GM10248 (cell line): Measurements from ENCODE around the gene PDE11A.

Experiments used
- CTCF ChIA-PET: fragments of 300-600 bp; sonication (Branson Sonifier 250); formaldehyde crosslinking; extraction: SDS; loops from one replicate; lab custom pipeline; 2021; ENCODE audit warnings: antibody characterized with exemption; lab: Yijun Ruan, JAX
- POLR2A ChIA-PET: fragments of 350-650 bp; sonication (Branson Sonifier 250); formaldehyde crosslinking; extraction: SDS; loops from one replicate; lab custom pipeline; 2020; ENCODE audit warnings: antibody characterized with exemption; lab: Yijun Ruan, JAX
- DNase-seq: peaks from one replicate; pipeline ENCODE4 v3.0.0; 2012; ENCODE audit errors: extremely low spot score
- TF ChIP-seq, protein P1 (sequence below): IDR thresholded peaks from 2 replicates; pipeline ENCODE4 v1.5.1; 2012; ENCODE audit warnings: mild to moderate bottlenecking, low read depth; ENCODE audit errors: extremely low read depth, missing control alignments, control extremely low read depth

PDE11A gene

DNA sequence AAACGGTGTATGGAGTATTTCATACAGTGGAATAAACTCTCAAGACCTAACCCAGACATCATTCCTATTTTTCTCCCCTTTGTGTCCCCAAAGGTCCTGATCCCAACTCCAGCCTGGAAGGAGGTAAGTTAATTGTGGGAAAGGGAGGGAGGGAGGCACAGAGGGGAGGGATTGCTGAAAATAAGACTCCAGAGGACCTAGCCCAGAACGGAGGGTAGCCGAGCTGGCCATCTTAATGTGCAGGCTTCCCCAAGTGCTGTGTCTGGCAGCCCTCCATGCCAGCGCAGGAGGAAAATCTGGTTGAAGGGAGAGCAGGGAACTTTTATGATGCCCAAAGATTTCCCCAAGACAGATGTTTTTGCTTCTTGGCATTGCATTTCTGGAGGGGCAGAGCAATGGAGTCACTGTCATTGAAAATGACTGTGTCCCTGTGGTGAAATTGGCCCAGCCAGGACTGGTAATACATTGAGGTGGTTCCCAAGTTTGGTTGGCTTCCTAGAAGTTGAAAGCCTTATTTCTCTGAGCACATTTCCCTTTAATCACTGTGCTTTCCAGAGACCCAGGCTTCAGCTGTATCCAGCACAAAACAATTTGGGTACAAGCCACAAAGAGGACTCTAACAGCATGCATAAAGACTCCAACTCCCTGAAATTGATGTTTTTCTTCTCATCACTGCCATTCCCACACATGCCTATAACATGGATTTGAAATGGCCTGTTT is 477.3 kb downstream of the PDE11A start:
- ChIA-PET CTCF (interaction anchor here (2.2 to 2.7 kb wide), 2 partner anchors 9 to 14 kb away, joined by 9 to 10 read pairs; no protein-coding TSS in a partner anchor), POLR2A (no interaction called here)
- no peak for DNase-seq
- TF ChIP-seq, protein P1, sequence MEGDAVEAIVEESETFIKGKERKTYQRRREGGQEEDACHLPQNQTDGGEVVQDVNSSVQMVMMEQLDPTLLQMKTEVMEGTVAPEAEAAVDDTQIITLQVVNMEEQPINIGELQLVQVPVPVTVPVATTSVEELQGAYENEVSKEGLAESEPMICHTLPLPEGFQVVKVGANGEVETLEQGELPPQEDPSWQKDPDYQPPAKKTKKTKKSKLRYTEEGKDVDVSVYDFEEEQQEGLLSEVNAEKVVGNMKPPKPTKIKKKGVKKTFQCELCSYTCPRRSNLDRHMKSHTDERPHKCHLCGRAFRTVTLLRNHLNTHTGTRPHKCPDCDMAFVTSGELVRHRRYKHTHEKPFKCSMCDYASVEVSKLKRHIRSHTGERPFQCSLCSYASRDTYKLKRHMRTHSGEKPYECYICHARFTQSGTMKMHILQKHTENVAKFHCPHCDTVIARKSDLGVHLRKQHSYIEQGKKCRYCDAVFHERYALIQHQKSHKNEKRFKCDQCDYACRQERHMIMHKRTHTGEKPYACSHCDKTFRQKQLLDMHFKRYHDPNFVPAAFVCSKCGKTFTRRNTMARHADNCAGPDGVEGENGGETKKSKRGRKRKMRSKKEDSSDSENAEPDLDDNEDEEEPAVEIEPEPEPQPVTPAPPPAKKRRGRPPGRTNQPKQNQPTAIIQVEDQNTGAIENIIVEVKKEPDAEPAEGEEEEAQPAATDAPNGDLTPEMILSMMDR, result no peak

DNA sequence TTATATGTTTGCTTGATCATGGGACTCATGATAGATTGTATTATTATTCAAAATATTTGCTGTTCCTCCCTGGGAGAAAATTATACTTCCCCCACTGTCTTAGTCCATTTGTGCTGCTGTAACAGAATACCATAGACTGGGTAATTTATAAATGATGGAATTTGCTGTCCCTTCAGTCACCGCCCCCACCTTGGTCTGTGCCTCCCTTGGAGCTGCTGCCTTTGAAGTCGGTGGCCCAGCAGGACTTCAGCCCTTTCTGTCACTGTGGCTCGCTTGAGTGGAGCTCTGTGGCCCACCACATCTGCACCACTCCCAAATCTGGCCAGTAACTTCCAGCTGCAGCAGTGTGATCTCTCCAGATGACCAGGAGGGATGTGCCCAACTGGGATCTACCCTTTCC is 479.2 kb downstream of the PDE11A start:
- ChIA-PET POLR2A (no interaction called here), CTCF (interaction anchor here (1.2 to 3.7 kb wide), 3 partner anchors 9 to 58 kb away, joined by 3 to 16 read pairs (median 14); no protein-coding TSS in a partner anchor)
- no peak for DNase-seq
- TF ChIP-seq, protein P1, result no peak

DNA sequence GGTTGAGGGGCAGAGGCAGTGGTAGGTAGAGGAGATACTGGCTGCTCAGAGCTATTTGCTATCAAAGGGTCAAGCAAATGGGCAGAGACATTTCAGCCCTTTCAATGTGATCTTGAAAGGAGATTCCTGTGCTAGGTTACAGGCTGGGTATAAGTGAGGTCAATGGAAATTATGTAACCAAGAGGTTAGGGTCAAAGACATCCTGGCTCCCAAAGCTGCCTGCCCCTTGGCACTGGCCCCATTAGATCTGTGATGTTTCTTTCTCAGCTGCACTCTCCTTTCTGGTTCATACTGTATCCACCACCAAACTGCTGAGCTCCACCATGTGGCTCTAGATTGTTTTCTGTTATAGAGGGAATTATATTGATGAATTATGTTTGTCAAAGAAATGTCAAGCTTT is 479.6 kb downstream of the PDE11A start:
- CTCF ChIA-PET, result interaction anchor here (1.2 to 3.7 kb wide), 3 partner anchors 9 to 57 kb away, joined by 3 to 16 read pairs (median 14); no protein-coding TSS in a partner anchor
- TF ChIP-seq, protein P1, result no peak
- POLR2A ChIA-PET, result no interaction called here
- DNase-seq, result no peak

DNA sequence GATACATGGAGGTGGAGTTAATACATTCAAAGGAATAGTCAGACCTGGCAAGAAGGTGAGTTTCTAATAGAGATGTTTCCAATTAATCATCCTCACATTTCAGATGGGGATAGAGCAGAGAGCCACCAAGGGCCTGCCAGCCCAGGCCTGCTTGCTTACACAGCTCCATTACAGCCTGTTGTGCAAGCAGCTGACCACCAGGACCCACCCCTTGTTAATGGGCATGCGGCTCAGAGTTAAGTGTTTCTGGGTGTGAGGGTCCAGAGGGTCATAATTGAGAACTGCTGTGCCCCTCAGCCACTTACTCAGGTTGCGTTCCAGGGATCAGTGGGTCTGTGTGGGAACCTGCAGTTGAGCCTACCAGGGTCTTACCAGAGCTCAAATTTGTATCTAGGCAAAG is 480.2 kb downstream of the PDE11A start:
- TF ChIP-seq, protein P1, result no peak
- CTCF ChIA-PET, result interaction anchor here (1.2 to 3.7 kb wide), 4 partner anchors 10 to 57 kb away, joined by 3 to 16 read pairs (median 9); no protein-coding TSS in a partner anchor

DNA sequence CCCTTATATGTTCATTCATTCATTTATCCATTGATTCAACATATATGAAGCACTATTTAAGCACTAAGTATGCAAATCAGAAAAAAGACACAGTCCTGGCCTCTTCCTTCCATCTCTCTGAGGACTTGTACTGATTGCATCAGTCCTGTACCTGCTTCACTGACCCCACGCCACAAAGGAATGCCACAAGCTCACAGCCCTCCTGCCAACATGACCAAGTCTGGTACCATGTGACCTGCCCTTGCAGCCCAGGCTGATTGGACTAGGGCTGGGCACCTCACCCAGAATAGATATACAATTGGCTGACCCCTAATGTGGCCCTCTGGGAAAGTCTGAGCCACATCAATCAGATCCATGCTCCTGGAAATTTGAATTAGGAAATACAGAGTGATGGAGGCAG is 483.4 kb downstream of the PDE11A start:
- TF ChIP-seq, protein P1, result no peak
- CTCF ChIA-PET, result interaction anchor here (1.9 kb wide), 1 partner anchor 15 kb away, joined by 5 read pairs; no protein-coding TSS in a partner anchor
- DNase-seq, result no peak
- POLR2A ChIA-PET, result no interaction called here

More for the DNA sequence above, 480.2 kb downstream of the PDE11A start:
- POLR2A ChIA-PET, result no interaction called here
- DNase-seq, result no peak

DNA sequence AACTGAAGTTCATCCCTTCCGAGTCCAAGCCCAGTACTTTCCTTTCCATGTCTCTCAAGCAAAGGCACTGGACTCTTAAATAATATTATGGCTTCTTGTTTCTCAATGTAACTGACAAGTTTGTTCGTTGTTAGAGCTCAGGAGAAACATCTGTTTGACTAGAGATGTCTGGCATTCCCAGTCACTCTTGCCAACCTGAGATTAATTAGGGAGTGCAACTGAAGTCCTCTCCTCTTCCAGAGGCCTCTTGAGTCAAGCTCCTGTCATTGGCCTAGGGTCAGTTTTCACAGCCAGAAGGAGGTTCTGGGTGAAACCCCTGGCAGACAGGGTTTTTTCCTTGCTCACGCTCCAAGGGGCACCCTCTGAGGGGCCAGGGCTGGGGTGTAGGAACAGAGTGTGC is 483.9 kb downstream of the PDE11A start:
- POLR2A ChIA-PET, result no interaction called here
- TF ChIP-seq, protein P1, result no peak
- no peak for DNase-seq

More for the DNA sequence above, 483.9 kb downstream of the PDE11A start:
- CTCF ChIA-PET, result interaction anchor here (1.3 to 1.9 kb wide), 2 partner anchors 10 to 15 kb away, joined by 3 to 5 read pairs; no protein-coding TSS in a partner anchor
